Left ventricle myocardium inferior (tissue), 1 donor: Measurements from ENCODE around the gene NEURL1B. TPM values are rescaled to one million over a fixed set of nuclear protein-coding genes. Genes with fewer than 3 reads are reported as not detected.

ENCODE experiments used
- DNase-seq: peaks from one replicate; pipeline ENCODE4 v3.0.0-alpha.2; 2020
- H3K27ac ChIP-seq: fragments of 200-600 bp; replicated peaks from 2 replicates; pipeline ENCODE4 v1.8.0; 2021
- H3K27me3 ChIP-seq: fragments of 200-600 bp; 2 replicates; pipeline ENCODE4 v1.8.0; 2021; ENCODE audit warnings: low read depth
- H3K36me3 ChIP-seq: fragments of 200-600 bp; 2 replicates; pipeline ENCODE4 v1.8.0; 2021
- H3K4me1 ChIP-seq: fragments of 200-600 bp; 2 replicates; pipeline ENCODE4 v1.8.0; 2021
- H3K4me3 ChIP-seq: fragments of 200-600 bp; 2 replicates; pipeline ENCODE4 v1.8.0; 2021; ENCODE audit warnings: mild to moderate bottlenecking, moderate library complexity
- H3K9me3 ChIP-seq: fragments of 200-600 bp; replicated peaks from 2 replicates; pipeline ENCODE4 v1.8.0; 2021
- intact Hi-C: fragments of 100-400 bp; cut with micrococcal nuclease; formaldehyde crosslinking; loops from one replicate; pipeline ENCODE4 v1.11.0; 2022
- total RNA-seq: library from RNA; stranded (reverse); fragmentation: NEBNext Ultra II Directional; extraction: Animal tissue kit (Norgen Biotek cat#: 25700); gene quantifications from one replicate; pipeline ENCODE4 v1.2.1, GENCODE V29; 2021
- TF ChIP-seq, protein P1 (sequence below): fragments of 200-600 bp; IDR thresholded peaks from 2 replicates; pipeline ENCODE4 v1.8.0; 2021; ENCODE audit warnings: antibody characterized with exemption, mild to moderate bottlenecking, borderline replicate concordance
- donor health status: DM: no; HTN: yes; CAD: no; lungs with severe emphysema.

The NEURL1B gene
- total RNA-seq, 1 donor from 2014 or later = 24.0 TPM

- Histone ChIP-seq H3K9me3 (no peaks in the 10 kb centered on the region), H3K4me3 (no peak overlapping the region), H3K36me3 (no peaks in the 10 kb centered on the region), H3K27ac (no peak overlapping the region), H3K27me3 (no peaks in the 10 kb centered on the region), H3K4me1 (peaks cover 35% of the 10 kb centered on the region)
- TF ChIP-seq, protein P1, sequence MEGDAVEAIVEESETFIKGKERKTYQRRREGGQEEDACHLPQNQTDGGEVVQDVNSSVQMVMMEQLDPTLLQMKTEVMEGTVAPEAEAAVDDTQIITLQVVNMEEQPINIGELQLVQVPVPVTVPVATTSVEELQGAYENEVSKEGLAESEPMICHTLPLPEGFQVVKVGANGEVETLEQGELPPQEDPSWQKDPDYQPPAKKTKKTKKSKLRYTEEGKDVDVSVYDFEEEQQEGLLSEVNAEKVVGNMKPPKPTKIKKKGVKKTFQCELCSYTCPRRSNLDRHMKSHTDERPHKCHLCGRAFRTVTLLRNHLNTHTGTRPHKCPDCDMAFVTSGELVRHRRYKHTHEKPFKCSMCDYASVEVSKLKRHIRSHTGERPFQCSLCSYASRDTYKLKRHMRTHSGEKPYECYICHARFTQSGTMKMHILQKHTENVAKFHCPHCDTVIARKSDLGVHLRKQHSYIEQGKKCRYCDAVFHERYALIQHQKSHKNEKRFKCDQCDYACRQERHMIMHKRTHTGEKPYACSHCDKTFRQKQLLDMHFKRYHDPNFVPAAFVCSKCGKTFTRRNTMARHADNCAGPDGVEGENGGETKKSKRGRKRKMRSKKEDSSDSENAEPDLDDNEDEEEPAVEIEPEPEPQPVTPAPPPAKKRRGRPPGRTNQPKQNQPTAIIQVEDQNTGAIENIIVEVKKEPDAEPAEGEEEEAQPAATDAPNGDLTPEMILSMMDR = no peak
- DNase-seq = no peak
- intact Hi-C loops = no loop called here
Measured at GRCh38 chr5:172729588-172729987, 88.5 kb downstream of the NEURL1B start.

DNA sequence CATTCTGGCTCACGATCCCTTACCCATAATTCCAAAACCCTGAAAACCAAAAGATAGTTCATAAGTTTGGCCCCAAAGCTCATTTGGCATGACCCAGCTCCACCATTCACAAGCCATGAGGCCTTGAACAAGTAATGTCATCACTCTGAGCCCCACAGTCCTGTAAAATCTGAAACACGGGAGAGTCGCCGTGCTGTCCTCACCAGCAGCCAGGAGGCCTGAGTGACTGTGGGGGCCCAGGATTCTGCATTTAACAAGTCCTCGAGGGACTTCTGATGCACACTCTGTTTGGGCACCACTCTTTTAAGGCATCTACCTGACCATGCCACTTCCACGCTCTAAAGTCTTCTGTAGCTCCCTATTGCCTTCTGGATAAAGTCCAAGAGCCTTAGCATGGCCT, 89.2 kb downstream of the NEURL1B start:
- Histone ChIP-seq H3K4me1 (peaks cover 39% of the 10 kb centered on the region), H3K4me3 (no peak overlapping the region), H3K9me3 (no peaks in the 10 kb centered on the region), H3K27me3 (no peaks in the 10 kb centered on the region), H3K36me3 (no peaks in the 10 kb centered on the region), H3K27ac (no peak overlapping the region)
- intact Hi-C loops = no loop called here
- TF ChIP-seq, protein P1 = no peak
- no peak for DNase-seq

DNA sequence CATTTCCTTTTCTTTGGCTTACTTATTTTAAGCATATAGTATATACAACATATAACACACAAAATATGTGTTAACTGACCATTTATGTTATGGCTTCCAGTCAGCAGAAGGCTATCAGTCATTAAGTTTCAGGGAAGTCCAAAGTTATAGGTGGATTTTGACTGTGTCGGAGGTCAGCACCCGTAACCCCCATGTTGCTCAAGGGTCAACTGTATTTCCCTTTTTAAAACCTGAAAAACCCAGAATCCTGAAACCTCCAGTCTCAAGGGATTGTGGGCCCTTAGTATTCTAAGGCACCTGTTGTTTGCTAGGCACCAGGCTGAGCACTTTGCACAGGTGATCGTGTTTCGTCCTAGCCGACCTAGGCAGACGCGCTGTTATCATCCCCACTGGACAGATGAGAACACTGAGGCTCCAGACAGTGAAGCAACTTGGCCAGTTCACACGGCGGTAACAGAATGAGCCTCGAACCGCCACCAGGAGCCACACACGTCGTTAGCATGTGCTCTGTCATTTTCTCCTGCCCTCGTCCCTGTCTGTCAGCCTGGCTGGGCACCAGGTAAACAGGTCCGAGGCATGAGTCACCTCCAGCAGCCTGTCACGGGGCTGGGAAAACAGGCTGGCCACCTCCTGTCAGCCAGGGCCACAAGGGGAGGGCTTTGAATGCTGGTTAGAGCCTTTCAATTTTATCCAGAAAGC, 90.1 kb downstream of the NEURL1B start:
- TF ChIP-seq, protein P1 = no peak
- intact Hi-C loops = no loop called here
- no peak for DNase-seq
- H3K36me3 ChIP-seq = no peaks in the 10 kb centered on the region
- no peaks in the 10 kb centered on the region for H3K9me3 ChIP-seq
- peaks cover 43% of the 10 kb centered on the region for H3K4me1 ChIP-seq
- peak overlapping the region; percentile 94 for H3K27ac ChIP-seq
- H3K4me3 ChIP-seq = no peak overlapping the region
- H3K27me3 ChIP-seq = no peaks in the 10 kb centered on the region

DNA sequence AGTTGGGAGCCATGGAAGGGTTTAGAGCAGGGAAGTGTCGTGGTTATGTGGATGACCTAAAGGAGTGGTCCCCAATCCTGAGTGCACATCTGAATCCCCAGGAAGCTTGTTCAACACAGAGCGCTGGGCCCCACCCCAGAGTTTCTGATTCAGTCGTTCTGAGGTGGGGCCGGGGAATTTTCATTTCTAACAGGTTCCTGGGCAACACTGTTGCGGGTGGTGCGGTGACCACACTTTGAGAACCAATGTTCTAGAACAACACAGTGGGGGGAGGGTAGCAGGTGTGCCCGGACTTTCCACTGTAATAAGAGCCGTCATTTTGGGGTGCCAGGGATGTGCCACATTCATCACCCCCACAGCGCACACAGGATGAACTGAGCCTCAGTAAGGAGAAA, 90.6 kb downstream of the NEURL1B start:
- Histone ChIP-seq H3K9me3 (no peaks in the 10 kb centered on the region), H3K27ac (peak overlapping the region; percentile 94), H3K4me1 (peaks cover 43% of the 10 kb centered on the region), H3K36me3 (no peaks in the 10 kb centered on the region), H3K27me3 (no peaks in the 10 kb centered on the region), H3K4me3 (no peak overlapping the region)
- DNase-seq = no peak
- intact Hi-C loops = no loop called here
- TF ChIP-seq, protein P1 = no peak

DNA sequence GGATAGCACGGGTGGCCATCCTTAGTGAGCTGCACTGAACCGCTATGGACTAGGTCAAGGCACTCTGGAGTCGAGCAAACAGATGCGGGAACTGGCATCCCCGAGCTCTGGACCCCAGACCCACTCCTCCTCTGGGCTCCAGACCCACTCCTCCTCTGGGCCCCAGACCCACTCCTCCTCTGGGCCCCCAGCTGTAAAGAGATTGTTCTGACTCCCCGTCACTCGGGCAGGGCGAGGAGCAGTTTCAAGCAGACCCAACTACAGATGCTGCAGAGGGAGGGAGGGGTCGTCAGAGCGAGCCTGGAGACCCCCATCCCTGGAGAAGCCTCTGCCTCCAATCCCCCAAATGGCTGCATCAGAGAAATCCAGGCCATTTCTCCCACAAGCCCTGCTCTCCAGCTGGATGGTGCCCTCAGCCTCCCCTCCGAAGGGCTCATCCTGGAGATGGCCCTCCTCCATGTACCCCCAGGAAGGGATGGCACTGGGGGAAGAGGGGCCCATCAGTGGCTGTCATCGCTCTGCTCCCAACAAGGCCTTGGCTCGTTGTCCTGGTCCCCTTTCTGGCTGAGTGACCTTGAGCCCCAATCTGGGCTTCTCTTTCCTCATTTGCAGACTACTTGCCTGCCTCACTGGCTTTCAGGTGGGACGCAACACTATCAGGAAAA, 91.3 kb downstream of the NEURL1B start:
- intact Hi-C loops = no loop called here
- peak overlapping the region; percentile 94 for H3K27ac ChIP-seq
- TF ChIP-seq, protein P1 = no peak
- no peaks in the 10 kb centered on the region for H3K36me3 ChIP-seq
- no peaks in the 10 kb centered on the region for H3K27me3 ChIP-seq
- no peaks in the 10 kb centered on the region for H3K9me3 ChIP-seq
- H3K4me3 ChIP-seq = no peak overlapping the region
- no peak for DNase-seq
- H3K4me1 ChIP-seq = peaks cover 43% of the 10 kb centered on the region
